Brain pericyte (primary cell): ENCODE data around the gene NDST4.

ENCODE experiments used
- DNase-seq: peaks from one replicate; pipeline ENCODE4 v3.0.0-alpha.2; 2012; ENCODE audit warnings: low read depth, low spot score

Gene NDST4

DNA sequence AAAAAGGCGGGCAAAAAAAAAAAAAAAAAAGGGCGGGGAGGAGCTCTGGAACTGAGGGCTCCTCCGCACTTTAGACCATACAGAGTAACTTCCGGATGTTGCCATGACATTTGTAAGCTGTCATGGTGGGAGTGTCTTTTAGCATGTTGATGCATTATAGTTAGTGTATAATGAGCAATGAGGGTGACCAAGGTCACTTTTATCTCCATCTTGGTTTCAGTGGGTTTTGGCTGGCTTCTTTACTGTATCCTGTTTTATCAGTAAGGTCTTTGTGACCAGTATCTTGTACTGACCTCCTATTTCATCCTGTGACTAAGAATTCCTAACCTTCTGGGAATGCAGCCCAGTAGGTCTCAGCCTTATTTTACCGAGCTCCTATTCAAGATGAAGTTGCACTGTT, 321.4 kb downstream of the NDST4 start:
- DNase-seq, result no peak

DNA sequence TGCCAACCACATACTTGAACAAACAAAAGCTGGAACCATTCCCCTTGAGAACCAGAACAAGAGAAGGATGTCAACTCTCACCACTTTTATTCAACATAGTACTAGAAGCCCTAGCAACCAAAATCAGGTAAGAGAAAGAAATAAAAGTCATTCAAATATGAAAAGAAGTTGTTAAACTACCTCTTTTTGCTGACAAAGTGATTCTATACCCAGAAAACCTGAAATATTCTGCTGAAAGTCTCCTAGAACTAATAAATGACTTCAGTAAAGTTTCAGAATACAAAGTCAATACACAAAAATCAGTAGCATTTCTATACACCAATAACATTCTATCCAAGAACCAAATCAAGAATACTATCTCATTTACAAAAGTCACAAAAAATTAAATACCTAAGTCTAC, 327.9 kb downstream of the NDST4 start:
- no peak for DNase-seq

- DNase-seq, result no peak
Observed at GRCh38 chr4:114783215-114783595, 330.2 kb downstream of the NDST4 start.

- DNase-seq, result no peak
Observed at GRCh38 chr4:114782415-114783214, 330.8 kb downstream of the NDST4 start.

DNA sequence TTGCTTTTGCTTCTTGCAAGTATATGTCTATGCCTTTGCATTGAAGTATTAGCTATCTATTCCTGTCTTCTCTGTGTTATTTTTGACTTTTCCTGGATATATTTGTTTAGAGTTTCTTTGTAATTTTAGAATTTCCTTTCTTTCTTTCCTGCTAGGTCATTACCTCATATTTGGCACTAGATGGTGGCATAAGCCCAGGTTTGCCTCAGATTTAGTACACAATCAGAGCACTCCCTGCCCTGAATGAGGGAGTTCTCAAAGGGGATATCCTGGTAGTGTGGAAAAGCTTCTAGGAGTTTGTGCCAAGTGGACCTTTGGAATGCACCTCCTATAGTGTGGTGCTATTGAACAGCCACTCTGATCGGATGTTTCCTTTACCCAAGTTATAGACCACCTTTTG, 333.2 kb downstream of the NDST4 start:
- peak; percentile 16 for DNase-seq
